IMR-90 (cell line): Measurements from ENCODE around the gene FLCN. TPM values are rescaled to one million over a fixed set of nuclear protein-coding genes. Genes with fewer than 3 reads are reported as not detected.

ENCODE experiments used
- ATAC-seq: fragments of 200-7000 bp; cut with Tn5 transposase; 2 replicates; pipeline ENCODE4 v1.9.1; 2020; ENCODE audit warnings: low read depth, mild to moderate bottlenecking, moderate library complexity
- BruUV-seq: library from RNA; stranded (reverse); fragments of 400-500 nt; replicated peaks from 2 replicates; lab custom pipeline; 2021; lab: Mats Ljungman, UMichigan
- CTCF ChIA-PET: fragments of 300-600 bp; formaldehyde crosslinking; extraction: SDS; loops from one replicate; lab custom pipeline; 2021; ENCODE audit warnings: antibody characterized with exemption; lab: Yijun Ruan, JAX
- POLR2A ChIA-PET: fragments of 300-600 bp; sonication (Branson Sonifier 250); formaldehyde crosslinking; loops from one replicate; lab custom pipeline; 2022; ENCODE audit warnings: antibody characterized with exemption; ENCODE audit not compliant: unreplicated experiment; lab: Charles Lee
- DNase-seq: peaks from one replicate; pipeline ENCODE4 v3.0.0; 2013
- H2AFZ ChIP-seq: replicated peaks from 2 replicates; pipeline ENCODE3; 2013; ENCODE audit warnings: low read length, mild to moderate bottlenecking; ENCODE audit not compliant: poor library complexity
- H2AK5ac ChIP-seq: 2 replicates; pipeline ENCODE4 v1.6.1; 2013; ENCODE audit warnings: low read depth, low read length, inconsistent platforms
- H2AK9ac ChIP-seq: replicated peaks from 2 replicates; pipeline ENCODE3; 2013; ENCODE audit warnings: mild to moderate bottlenecking, low read depth, low read length, moderate library complexity; ENCODE audit not compliant: poor library complexity
- H2BK120ac ChIP-seq: 2 replicates; pipeline ENCODE4 v1.6.1; 2013; ENCODE audit warnings: low read depth, low read length, inconsistent platforms
- H2BK15ac ChIP-seq: 3 replicates; pipeline ENCODE4 v1.6.1; 2013; ENCODE audit warnings: low read depth, low read length, inconsistent platforms
- H2BK20ac ChIP-seq: 2 replicates; pipeline ENCODE4 v1.6.1; 2013; ENCODE audit warnings: low read depth, mild to moderate bottlenecking, inconsistent platforms, low read length, moderate library complexity
- H2BK5ac ChIP-seq: 2 replicates; pipeline ENCODE4 v1.6.1; 2013; ENCODE audit warnings: mild to moderate bottlenecking, low read depth, low read length, inconsistent platforms; ENCODE audit not compliant: poor library complexity, severe bottlenecking
- H3K14ac ChIP-seq: replicated peaks from 2 replicates; pipeline ENCODE4 v1.6.1; 2013; ENCODE audit warnings: low read depth, low read length, inconsistent platforms
- H3K18ac ChIP-seq: 2 replicates; pipeline ENCODE4 v1.6.1; 2013; ENCODE audit warnings: low read depth, low read length, control low read depth
- H3K23ac ChIP-seq: 2 replicates; pipeline ENCODE4 v1.6.1; 2013; ENCODE audit warnings: low read depth, low read length, inconsistent platforms
- H3K27ac ChIP-seq: 2 replicates; pipeline ENCODE4 v1.5.1; 2013; ENCODE audit warnings: mild to moderate bottlenecking, control low read depth, low read length; ENCODE audit not compliant: insufficient read depth
- H3K27me3 ChIP-seq: 2 replicates; pipeline ENCODE4 v1.6.1; 2013; ENCODE audit warnings: low read length; ENCODE audit not compliant: control insufficient read depth, insufficient read depth
- H3K36me3 ChIP-seq: 2 replicates; pipeline ENCODE4 v1.6.1; 2013; ENCODE audit warnings: low read length, mixed read lengths; ENCODE audit not compliant: control insufficient read depth, insufficient read depth
- H3K4ac ChIP-seq: 2 replicates; pipeline ENCODE4 v1.6.1; 2013; ENCODE audit warnings: low read depth, low read length, inconsistent platforms
- H3K4me1 ChIP-seq: 2 replicates; pipeline ENCODE4 v1.6.1; 2013; ENCODE audit warnings: low read length, mixed read lengths; ENCODE audit not compliant: control insufficient read depth, insufficient read depth
- H3K4me2 ChIP-seq: 2 replicates; pipeline ENCODE4 v1.6.1; 2013; ENCODE audit warnings: low read depth, mild to moderate bottlenecking, control low read depth, low read length, moderate library complexity
- H3K4me3 ChIP-seq: 2 replicates; pipeline ENCODE4 v1.5.1; 2013; ENCODE audit warnings: low read depth, mild to moderate bottlenecking, control low read depth, low read length, moderate library complexity; ENCODE audit not compliant: insufficient read depth
- H3K56ac ChIP-seq: 2 replicates; pipeline ENCODE4 v1.6.1; 2013; ENCODE audit warnings: low read length, inconsistent platforms; ENCODE audit not compliant: insufficient read depth; ENCODE audit errors: extremely low read depth
- H3K79me1 ChIP-seq, 2 experiments: 2 replicates each; pipeline ENCODE4 v1.6.1; 2013; ENCODE audit warnings: low read length in 2 of 2, inconsistent platforms in 1 of 2, low read depth in 1 of 2
- H3K9ac ChIP-seq: 2 replicates; pipeline ENCODE4 v1.6.1; 2013; ENCODE audit warnings: low read depth, low read length, control low read depth
- H3K9me1 ChIP-seq: 2 replicates; pipeline ENCODE4 v1.6.1; 2013; ENCODE audit warnings: low read length, inconsistent platforms; ENCODE audit not compliant: insufficient read depth
- H3K9me3 ChIP-seq: 2 replicates; pipeline ENCODE4 v1.6.1; 2013; ENCODE audit warnings: low read length; ENCODE audit not compliant: control insufficient read depth, insufficient read depth
- H4K20me1 ChIP-seq: 2 replicates; pipeline ENCODE4 v1.6.1; 2013; ENCODE audit warnings: low read length, inconsistent platforms; ENCODE audit not compliant: insufficient read depth
- H4K5ac ChIP-seq: 2 replicates; pipeline ENCODE4 v1.6.1; 2013; ENCODE audit warnings: mild to moderate bottlenecking, low read depth, low read length, control low read depth
- H4K8ac ChIP-seq, 2 experiments: 2 replicates each; pipeline ENCODE4 v1.6.1; 2013; ENCODE audit warnings: low read depth in 2 of 2, low read length in 2 of 2, control low read depth in 1 of 2, inconsistent platforms in 1 of 2
- H4K91ac ChIP-seq: 2 replicates; pipeline ENCODE4 v1.6.1; 2013; ENCODE audit warnings: low read depth, low read length, inconsistent platforms; ENCODE audit not compliant: insufficient read depth
- BHLHE40 ChIP-seq: fragments of 150-350 bp; IDR thresholded peaks from 2 replicates; pipeline ENCODE4 v1.6.1; 2016; ENCODE audit warnings: mild to moderate bottlenecking, low read depth, low read length
- CEBPB ChIP-seq: IDR thresholded peaks from 2 replicates; pipeline ENCODE4 v1.6.1; 2012; ENCODE audit warnings: low read depth, low read length, improper control_type of control experiment
- CHD1 ChIP-seq: IDR thresholded peaks from 2 replicates; pipeline ENCODE4 v1.6.1; 2012; ENCODE audit warnings: low read depth, low read length, improper control_type of control experiment
- FOS ChIP-seq: fragments of 150-350 bp; IDR thresholded peaks from 2 replicates; pipeline ENCODE4 v1.6.1; 2016; ENCODE audit warnings: low read depth, low read length
- MAFK ChIP-seq: IDR thresholded peaks from 2 replicates; pipeline ENCODE4 v1.6.1; 2012; ENCODE audit warnings: low read depth, low read length, improper control_type of control experiment
- MAZ ChIP-seq: IDR thresholded peaks from 2 replicates; pipeline ENCODE4 v1.6.1; 2012; ENCODE audit warnings: low read depth, mild to moderate bottlenecking, low read length, improper control_type of control experiment, moderate library complexity, borderline replicate concordance
- MXI1 ChIP-seq: IDR thresholded peaks from 2 replicates; pipeline ENCODE4 v1.6.1; 2012; ENCODE audit warnings: low read depth, mild to moderate bottlenecking, low read length, moderate library complexity, borderline replicate concordance
- NFE2L2 ChIP-seq: fragments of 150-350 bp; IDR thresholded peaks from 2 replicates; pipeline ENCODE4 v1.6.1; 2016; ENCODE audit warnings: low read depth, mild to moderate bottlenecking, low read length
- POLR2A ChIP-seq: IDR thresholded peaks from 2 replicates; pipeline ENCODE4 v1.6.1; 2012; ENCODE audit warnings: mild to moderate bottlenecking, low read depth, low read length
- RAD21 ChIP-seq: IDR thresholded peaks from 2 replicates; pipeline ENCODE4 v1.6.1; 2012; ENCODE audit warnings: low read length, improper control_type of control experiment
- RCOR1 ChIP-seq: IDR thresholded peaks from 2 replicates; pipeline ENCODE4 v1.6.1; 2012; ENCODE audit warnings: mild to moderate bottlenecking, low read length, improper control_type of control experiment; ENCODE audit not compliant: insufficient replicate concordance
- RFX5 ChIP-seq: IDR thresholded peaks from 2 replicates; pipeline ENCODE4 v1.8.0; 2012; ENCODE audit warnings: low read depth, mild to moderate bottlenecking, low read length, moderate library complexity
- SMC3 ChIP-seq: fragments of 150-350 bp; IDR thresholded peaks from 2 replicates; pipeline ENCODE4 v1.6.1; 2016; ENCODE audit warnings: low read depth, mild to moderate bottlenecking, antibody characterized with exemption, low read length, moderate library complexity
- WGBS, 2 experiments: methylation state at CpG; one replicate each; pipeline versions ENCODE4 v1.1.5 to v1.1.7; 2013; ENCODE audit warnings: missing lambda C conversion rate in 2 of 2; ENCODE audit not compliant: insufficient read length in 1 of 2; ENCODE audit errors: extremely low coverage in 2 of 2; 5-methylcytosine and 5-hydroxymethylcytosine counted together
- dilution Hi-C: fragments of 300-500 bp; cut with HindIII; formaldehyde crosslinking; loops from one replicate; pipeline ENCODE4 v1.14.3; 2018; ENCODE audit warnings: low sequenced_read_pairs; ENCODE audit not compliant: unreplicated experiment
- in situ Hi-C: fragments of 300-500 bp; cut with MboI; formaldehyde crosslinking; loops from 3 replicates; pipeline ENCODE4 v1.14.3; 2019; ENCODE audit warnings: low sequenced_read_pairs, inconsistent platforms, mixed read lengths
- intact Hi-C: fragments of 100-400 bp; cut with micrococcal nuclease; formaldehyde crosslinking; loops from 2 replicates; pipeline ENCODE4 v1.10.0; 2022
- polyA plus RNA-seq, 3 experiments: library from polyadenylated mRNA; depleted of rRNA; stranded (reverse); fragments of >200 nt; gene quantifications; 2 replicates each; pipeline ENCODE4 v1.2.3, GENCODE V29; 2012; ENCODE audit warnings: low replicate concordance in 1 of 3
- total RNA-seq: library from RNA; depleted of rRNA; stranded (reverse); fragments of >200 nt; gene quantifications from 2 replicates; pipeline ENCODE4 v1.2.3, GENCODE V29; 2012
- TF ChIP-seq, protein P1 (sequence below): fragments of 150-350 bp; IDR thresholded peaks from 2 replicates; pipeline ENCODE4 v1.6.1; 2016; ENCODE audit warnings: low read depth, mild to moderate bottlenecking, low read length, moderate library complexity, borderline replicate concordance
- TF ChIP-seq, protein P2 (sequence below): conservative IDR thresholded peaks from 2 replicates; pipeline ENCODE4 v1.5.1; 2012; ENCODE audit warnings: mild to moderate bottlenecking, low read depth, low read length, improper control_type of control experiment
- TF ChIP-seq, protein P3 (sequence below): fragments of 150-350 bp; IDR thresholded peaks from 2 replicates; pipeline ENCODE4 v1.6.1; 2017; ENCODE audit warnings: mild to moderate bottlenecking, antibody characterized with exemption, low read length, low read depth

Gene FLCN
- total and polyA plus RNA-seq, 2 of the 4 experiments (the other 2 are of a cell fraction), result 16.8 to 24.8 TPM

DNA sequence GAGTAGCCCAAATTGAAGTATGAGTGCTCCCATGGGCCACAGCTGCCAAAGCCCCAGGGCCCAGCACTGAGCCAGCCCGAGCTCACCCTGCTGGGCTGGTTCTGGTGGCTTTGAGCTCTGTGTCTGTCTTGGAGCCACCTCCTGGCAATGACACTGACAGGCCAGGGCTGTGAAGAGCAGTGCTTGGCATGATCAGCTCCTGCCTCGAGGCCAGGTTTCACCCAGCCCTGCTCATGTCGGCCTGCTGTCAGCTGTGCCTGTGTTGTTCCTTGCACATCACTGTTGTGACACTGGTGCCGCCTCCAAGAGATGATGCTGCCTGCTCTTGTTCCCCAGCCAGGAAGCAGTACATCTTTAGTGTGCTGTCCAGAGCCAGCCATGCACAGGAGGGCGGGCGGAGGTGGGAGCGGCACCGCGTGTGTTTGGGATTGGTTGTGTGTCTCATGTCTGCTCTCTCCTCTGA is 56.8 kb downstream of the FLCN start:
- no peak overlapping the region for H2BK5ac ChIP-seq
- ChIA-PET POLR2A (no interaction called here), CTCF (interaction anchor here (0.5 kb wide), 1 partner anchor 112 kb away, joined by 3 read pairs; no protein-coding TSS in a partner anchor)
- H3K79me1 ChIP-seq, result peaks cover 0 to 15% of the 10 kb centered on the region in 2 experiments; a peak in 3 of 4 replicates
- no peak overlapping the region for H2AK9ac ChIP-seq
- H3K9me1 ChIP-seq, result peaks cover 6% of the 10 kb centered on the region
- H3K4me3 ChIP-seq, result no peak overlapping the region
- H2BK20ac ChIP-seq, result no peak overlapping the region
- no peak for DNase-seq
- intact Hi-C loops, result no loop called here
- WGBS, 2 experiments, result 94% methylated on average over 3 of the region's 9 CpGs; no CpG with 5 or more reads in 1 of the 2 experiments
- BruUV-seq, result no TSS peak
- H3K4me1 ChIP-seq, result no peaks in the 10 kb centered on the region
- no peak overlapping the region for H3K9ac ChIP-seq
- H2BK120ac ChIP-seq, result no peak overlapping the region
- H3K9me3 ChIP-seq, result no peaks in the 10 kb centered on the region
- H4K91ac ChIP-seq, result no peak overlapping the region
- H4K20me1 ChIP-seq, result no peaks in the 10 kb centered on the region
- H2AK5ac ChIP-seq, result no peak overlapping the region
- no peak overlapping the region for H2BK15ac ChIP-seq
- H3K23ac ChIP-seq, result no peak overlapping the region
- H2AFZ ChIP-seq, result no peak overlapping the region
- H3K14ac ChIP-seq, result no peak overlapping the region
- no peak overlapping the region for H3K27ac ChIP-seq
- no peak overlapping the region for H4K8ac ChIP-seq
- H3K4ac ChIP-seq, result no peak overlapping the region
- in situ Hi-C loops, result no loop called here
- H3K18ac ChIP-seq, result no peak overlapping the region
- peaks cover 71% of the 10 kb centered on the region for H3K36me3 ChIP-seq
- no peak overlapping the region for H3K56ac ChIP-seq
- dilution Hi-C loops, result no loop called here
- TF ChIP-seq MXI1, result no peak
- no peak for TF ChIP-seq NFE2L2
- no peak for TF ChIP-seq SMC3
- no peak for TF ChIP-seq CHD1
- no peak for TF ChIP-seq RCOR1
- no peak for TF ChIP-seq RAD21
- no peak for TF ChIP-seq RFX5
- TF ChIP-seq, protein P1, sequence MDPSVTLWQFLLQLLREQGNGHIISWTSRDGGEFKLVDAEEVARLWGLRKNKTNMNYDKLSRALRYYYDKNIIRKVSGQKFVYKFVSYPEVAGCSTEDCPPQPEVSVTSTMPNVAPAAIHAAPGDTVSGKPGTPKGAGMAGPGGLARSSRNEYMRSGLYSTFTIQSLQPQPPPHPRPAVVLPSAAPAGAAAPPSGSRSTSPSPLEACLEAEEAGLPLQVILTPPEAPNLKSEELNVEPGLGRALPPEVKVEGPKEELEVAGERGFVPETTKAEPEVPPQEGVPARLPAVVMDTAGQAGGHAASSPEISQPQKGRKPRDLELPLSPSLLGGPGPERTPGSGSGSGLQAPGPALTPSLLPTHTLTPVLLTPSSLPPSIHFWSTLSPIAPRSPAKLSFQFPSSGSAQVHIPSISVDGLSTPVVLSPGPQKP, result no peak
- no peak for TF ChIP-seq MAFK
- no peak for TF ChIP-seq BHLHE40
- TF ChIP-seq, protein P2, sequence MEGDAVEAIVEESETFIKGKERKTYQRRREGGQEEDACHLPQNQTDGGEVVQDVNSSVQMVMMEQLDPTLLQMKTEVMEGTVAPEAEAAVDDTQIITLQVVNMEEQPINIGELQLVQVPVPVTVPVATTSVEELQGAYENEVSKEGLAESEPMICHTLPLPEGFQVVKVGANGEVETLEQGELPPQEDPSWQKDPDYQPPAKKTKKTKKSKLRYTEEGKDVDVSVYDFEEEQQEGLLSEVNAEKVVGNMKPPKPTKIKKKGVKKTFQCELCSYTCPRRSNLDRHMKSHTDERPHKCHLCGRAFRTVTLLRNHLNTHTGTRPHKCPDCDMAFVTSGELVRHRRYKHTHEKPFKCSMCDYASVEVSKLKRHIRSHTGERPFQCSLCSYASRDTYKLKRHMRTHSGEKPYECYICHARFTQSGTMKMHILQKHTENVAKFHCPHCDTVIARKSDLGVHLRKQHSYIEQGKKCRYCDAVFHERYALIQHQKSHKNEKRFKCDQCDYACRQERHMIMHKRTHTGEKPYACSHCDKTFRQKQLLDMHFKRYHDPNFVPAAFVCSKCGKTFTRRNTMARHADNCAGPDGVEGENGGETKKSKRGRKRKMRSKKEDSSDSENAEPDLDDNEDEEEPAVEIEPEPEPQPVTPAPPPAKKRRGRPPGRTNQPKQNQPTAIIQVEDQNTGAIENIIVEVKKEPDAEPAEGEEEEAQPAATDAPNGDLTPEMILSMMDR, result no peak
- no peak for TF ChIP-seq MAZ
- TF ChIP-seq, protein P3, sequence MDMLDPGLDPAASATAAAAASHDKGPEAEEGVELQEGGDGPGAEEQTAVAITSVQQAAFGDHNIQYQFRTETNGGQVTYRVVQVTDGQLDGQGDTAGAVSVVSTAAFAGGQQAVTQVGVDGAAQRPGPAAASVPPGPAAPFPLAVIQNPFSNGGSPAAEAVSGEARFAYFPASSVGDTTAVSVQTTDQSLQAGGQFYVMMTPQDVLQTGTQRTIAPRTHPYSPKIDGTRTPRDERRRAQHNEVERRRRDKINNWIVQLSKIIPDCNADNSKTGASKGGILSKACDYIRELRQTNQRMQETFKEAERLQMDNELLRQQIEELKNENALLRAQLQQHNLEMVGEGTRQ, result no peak
- TF ChIP-seq POLR2A, result no peak
- no peak for TF ChIP-seq FOS
- TF ChIP-seq CEBPB, result no peak
- no peak overlapping the region for H4K5ac ChIP-seq
- H3K4me2 ChIP-seq, result no peak overlapping the region
- no peak for ATAC-seq
- H3K27me3 ChIP-seq, result no peaks in the 10 kb centered on the region
